GM19328 (cell line): ENCODE measurements around the gene CRYBG1.
"Not testable (repeated sequence)": the region's sequence is repeated elsewhere in the genome, so short reads cannot be mapped to it uniquely, and the experiment has no call there.

Source experiments
- ATAC-seq: cut with Tn5 transposase; IDR thresholded peaks from one replicate; pipeline ENCODE4 v1.9.1; 2021; ENCODE audit warnings: mild to moderate bottlenecking, moderate library complexity; ENCODE audit not compliant: unreplicated experiment

Gene CRYBG1

DNA sequence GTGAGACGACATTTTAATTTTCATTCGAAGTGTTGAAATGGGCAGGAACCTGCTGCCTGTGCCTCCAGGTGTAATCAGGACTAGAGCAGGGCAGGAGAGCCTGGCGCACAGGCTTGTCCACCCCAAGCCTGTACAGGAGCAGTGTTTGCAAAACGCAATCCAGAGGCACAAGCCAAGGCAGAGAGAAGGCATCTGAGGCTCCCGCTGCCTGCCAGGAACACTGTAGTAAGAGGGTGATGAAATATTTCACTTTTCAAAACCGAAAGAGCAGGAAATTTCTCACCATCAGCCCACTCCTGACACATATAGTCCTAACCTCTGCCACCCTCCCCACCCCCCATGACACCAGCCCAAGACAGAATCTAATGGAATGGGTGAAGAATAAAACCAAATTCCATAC is 136.3 kb downstream of the CRYBG1 start:
- ATAC-seq = no peak

DNA sequence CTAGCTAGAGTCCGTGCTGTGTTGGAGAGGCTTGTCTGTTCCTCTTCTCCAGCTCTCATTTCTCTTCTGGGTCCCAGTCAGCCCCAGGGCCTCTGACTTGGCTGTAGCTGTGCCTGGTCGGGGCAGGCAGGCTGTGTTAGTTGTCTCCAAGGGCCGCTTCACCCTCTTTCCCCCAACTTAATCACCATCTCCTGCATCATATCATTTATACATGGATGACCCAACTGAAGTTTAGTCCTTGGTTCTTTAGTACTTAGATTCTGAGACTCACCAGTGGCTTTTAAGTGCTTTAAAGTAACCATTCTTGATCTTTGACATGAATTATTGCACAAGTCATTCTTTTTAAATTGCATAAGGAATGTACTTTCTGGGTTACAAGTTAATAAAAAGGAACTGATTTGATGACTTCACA is 141.4 kb downstream of the CRYBG1 start:
- ATAC-seq = no peak

- no peak for ATAC-seq
Measured at GRCh38 chr6:106502559-106502958, 142.0 kb downstream of the CRYBG1 start.

GRCh38 chr6:106508277-106508676 is 147.8 kb downstream of the CRYBG1 start:
- ATAC-seq = no peak

GRCh38 chr6:106508834-106509233 is 148.3 kb downstream of the CRYBG1 start:
- no peak for ATAC-seq

- ATAC-seq = no peak
Measured at GRCh38 chr6:106509420-106510089, 149.0 kb downstream of the CRYBG1 start.

DNA sequence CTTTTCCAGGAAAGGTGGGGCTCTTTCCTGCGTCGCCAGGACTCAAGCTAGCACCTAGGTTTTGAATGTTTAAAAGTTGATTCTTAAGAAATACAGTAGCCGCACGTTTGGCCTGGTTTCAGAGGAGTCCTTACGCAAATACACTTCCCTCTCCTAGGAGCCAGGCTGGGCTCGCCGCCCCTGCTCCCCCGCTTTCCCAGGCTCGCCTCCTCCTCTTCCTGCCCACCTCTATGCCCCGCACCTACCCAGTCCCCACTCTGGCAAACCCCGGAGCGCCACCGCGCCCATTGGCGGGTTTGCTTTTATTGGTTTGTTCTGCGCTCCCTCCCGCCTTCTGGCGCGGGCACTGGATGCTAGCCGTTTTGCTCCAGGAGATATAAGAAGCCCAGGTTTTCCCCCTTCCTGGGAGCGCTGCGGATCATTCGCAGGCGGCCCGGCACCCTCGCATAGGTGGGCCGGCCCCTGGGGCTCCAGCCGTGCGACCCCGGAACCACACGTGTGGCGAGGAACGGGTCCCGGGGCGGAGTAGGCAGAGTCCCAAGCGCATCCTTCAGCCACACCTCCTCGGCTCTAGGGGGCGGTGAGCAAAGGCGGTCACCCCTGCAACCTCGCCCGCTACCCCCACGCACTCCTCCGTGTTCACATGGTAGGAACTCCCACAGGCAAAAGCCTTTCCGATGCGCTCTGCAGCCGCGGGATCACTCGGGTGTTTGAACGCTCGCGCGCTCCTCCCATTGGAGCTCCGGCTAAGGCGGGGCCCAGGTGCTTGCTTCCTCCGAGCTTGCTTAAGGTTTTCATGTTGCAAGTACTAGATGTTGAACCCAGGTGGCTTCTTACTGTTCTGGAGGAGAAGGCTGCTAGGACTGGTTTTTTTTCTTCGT is 149.8 kb downstream of the CRYBG1 start:
- no peak for ATAC-seq

DNA sequence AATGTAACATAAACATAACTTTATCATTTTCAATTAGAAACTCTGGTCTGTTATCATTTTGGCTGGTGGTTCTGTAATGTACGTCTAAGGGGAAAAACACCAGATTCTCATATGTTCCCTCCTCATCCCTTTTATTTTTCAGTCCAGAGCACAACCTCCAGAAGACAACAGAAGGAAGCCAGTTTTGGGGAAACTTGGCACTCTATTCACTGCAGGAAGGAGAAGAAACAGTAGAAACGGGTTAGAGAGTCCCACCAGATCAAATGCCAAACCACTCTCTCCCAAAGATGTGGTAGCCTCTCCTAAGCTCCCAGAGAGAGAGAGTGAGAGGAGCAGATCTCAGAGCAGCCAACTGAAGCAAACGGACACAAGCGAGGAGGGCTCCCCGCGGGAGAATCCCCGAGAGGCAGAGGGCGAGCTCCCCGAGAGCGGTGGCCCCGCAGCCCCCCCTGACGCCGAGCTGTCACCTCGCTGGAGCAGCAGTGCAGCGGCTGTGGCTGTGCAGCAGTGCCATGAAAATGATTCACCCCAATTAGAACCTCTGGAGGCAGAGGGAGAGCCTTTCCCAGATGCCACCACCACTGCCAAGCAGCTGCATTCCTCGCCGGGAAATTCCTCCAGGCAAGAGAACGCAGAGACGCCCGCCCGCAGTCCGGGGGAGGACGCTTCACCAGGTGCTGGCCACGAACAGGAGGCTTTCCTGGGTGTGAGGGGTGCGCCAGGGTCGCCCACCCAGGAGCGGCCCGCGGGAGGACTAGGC is 151.0 kb downstream of the CRYBG1 start:
- ATAC-seq = no peak

- ATAC-seq = peak; percentile 50
Measured at GRCh38 chr6:106512048-106512967, 151.8 kb downstream of the CRYBG1 start.

DNA sequence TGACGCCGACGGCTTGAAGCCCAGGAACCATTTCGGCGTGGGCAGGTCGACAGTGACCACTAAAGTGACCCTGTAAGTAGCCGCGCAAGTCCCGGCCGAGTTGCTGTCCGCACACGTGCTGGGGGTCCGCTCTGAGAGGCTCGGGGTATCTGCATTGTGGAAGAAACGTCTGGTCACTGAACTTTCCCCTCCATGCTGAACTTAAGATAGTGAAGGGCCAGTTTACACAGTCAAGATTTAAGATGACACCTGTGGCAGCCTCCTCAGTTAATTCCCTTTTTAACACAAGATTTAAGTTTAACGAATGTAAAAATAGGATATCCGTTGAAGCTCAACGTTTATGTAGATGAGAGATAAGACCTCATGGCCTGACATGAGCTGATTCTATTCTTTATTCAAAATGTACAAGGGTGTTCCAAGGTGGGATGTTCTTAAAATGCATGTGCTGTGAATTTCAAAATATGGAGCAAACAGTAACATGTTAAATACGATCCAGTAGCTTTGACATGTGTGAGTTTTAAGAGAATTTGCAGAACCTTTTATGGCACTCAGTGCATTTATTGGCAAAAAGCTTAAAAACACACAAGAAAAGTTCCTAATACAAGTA is 152.6 kb downstream of the CRYBG1 start:
- no peak for ATAC-seq

DNA sequence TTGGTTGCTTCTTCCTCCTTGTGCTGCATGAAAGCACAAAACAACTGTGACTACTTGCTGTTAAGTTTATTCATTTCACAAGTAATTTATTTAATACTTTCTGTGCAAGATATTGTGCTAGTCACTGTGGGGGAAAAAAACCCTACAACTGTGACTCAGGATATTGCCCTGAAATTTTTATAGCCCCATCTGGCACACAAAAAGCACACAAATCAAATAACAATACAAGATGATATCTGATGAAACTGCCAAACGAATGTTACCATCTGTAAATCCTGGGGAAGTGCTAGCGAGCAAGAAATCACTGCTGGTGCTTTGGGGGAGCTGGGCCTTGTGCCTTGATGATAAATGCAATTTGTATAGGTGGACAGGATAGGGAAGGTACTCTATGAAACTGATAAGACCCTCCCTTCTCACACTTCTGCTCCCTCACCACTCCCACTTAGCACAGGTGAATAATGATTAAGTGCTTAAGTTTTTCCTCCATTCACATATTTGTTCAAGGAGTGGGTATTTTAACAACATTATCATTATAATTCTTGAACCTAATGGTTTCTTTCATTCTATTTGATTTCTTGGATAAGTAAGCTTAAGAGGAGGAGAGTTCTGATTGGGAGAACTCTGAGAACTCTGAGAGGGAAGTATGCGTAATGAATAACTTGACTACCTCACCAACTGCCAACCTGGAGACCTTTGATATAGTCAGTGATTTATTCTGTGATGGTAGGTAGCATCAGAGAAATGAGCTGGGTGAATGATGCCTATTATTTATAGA is 153.5 kb downstream of the CRYBG1 start:
- ATAC-seq = no peak

DNA sequence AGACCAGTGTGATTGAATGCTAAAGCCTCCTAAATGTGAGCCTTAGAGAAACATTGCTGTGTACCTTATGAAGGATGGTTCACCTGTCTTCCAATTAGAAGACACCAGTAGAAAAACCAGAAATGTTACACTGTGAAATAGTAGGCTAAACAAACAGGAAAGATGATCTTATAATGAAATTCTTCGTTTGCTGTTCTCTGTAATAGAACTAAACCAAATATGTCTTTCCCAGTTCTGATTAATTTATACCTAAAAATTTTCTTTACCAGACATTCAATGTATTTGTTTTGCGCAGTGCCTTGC is 154.0 kb downstream of the CRYBG1 start:
- no peak for ATAC-seq

DNA sequence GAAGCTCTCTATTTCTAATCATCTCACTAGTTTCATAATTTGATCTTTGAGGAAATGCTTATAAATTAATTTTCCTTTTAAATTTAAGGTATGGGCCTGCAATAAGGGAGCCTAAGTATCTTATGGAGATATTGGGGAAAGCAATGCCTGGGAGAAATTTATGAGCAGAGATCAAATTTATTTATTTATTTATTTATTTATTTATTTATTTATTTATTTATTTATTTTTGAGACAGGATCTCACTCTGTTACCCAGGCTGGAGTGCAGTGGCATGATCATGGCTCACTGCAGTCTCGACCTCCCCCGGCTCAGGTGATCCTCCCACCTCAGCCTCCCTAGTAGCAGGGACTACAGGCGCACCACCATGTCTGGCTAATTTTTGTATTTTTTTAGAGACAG is 155.1 kb downstream of the CRYBG1 start:
- not testable (repeated sequence) for ATAC-seq

DNA sequence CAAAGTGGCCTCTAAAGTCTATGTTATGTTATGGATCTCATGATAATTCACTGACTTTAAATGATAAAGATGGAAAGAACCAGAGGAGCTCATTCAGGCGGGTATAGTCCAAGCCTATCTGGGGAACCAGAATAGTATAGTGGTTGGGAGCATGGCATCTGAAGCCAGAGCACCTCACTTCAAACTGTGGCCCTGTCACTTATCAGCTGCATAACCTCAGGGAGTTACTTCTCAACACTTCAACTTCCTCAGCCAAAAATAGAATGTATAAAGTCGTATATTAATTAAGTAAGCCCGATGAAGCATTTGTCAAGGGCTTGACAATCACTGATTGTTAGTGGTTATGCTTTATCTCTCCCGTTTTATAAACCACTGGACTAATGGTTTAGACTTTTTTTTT is 156.1 kb downstream of the CRYBG1 start:
- ATAC-seq = no peak

- no peak for ATAC-seq
Measured at GRCh38 chr6:106517706-106518105, 157.2 kb downstream of the CRYBG1 start.

GRCh38 chr6:106518748-106519147 is 158.2 kb downstream of the CRYBG1 start:
- no peak for ATAC-seq

DNA sequence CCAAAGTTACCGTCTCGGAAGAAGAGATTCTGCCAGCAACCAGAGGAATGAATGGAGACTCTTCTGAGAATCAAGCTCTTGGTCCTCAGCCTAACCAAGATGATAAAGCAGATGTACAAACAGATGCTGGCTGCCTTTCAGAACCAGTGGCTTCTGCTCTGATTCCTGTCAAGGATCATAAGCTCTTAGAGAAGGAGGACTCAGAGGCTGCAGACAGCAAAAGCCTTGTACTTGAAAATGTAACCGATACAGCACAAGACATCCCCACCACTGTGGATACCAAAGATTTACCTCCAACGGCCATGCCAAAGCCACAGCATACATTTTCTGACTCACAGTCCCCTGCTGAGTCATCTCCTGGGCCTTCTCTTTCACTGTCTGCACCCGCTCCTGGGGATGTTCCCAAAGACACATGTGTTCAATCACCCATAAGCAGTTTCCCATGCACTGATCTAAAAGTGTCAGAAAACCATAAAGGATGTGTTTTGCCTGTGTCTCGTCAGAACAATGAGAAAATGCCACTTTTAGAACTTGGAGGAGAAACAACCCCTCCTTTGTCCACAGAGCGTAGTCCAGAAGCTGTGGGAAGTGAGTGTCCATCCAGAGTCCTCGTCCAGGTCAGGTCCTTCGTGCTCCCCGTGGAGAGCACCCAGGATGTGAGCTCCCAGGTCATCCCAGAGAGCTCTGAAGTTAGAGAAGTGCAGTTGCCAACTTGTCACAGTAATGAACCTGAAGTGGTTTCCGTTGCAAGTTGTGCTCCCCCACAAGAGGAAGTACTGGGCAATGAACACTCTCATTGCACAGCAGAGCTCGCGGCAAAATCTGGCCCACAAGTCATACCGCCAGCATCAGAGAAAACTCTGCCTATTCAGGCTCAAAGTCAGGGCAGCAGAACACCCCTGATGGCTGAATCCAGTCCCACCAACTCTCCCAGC is 159.2 kb downstream of the CRYBG1 start:
- peak; percentile 47 for ATAC-seq

- ATAC-seq = peak; percentile 54
Measured at GRCh38 chr6:106520711-106521401, 160.3 kb downstream of the CRYBG1 start.
